Type B pancreatic cell (in vitro differentiated cells): ENCODE measurements around the gene PMPCB. TPM values are rescaled to one million over a fixed set of nuclear protein-coding genes. Genes with fewer than 3 reads are reported as not detected.
"Not testable (repeated sequence)": the region's sequence is repeated elsewhere in the genome, so short reads cannot be mapped to it uniquely, and the experiment has no call there.

Source experiments
- DNase-seq: peaks from one replicate; pipeline ENCODE4 v3.0.0; 2021; ENCODE audit warnings: mixed read lengths; ENCODE audit not compliant: unreplicated experiment; ENCODE audit errors: extremely low spot score
- H3K27ac Mint-ChIP-seq: 2 replicates; pipeline ENCODE4 v1.8.0; 2021; ENCODE audit warnings: mild to moderate bottlenecking, mixed read lengths
- H3K27me3 Mint-ChIP-seq: 2 replicates; pipeline ENCODE4 v1.8.0; 2021; ENCODE audit warnings: mixed read lengths
- H3K36me3 Mint-ChIP-seq: 2 replicates; pipeline ENCODE4 v1.8.0; 2021; ENCODE audit warnings: mixed read lengths
- H3K4me1 Mint-ChIP-seq: one replicate; pipeline ENCODE4 v1.8.0; 2021; ENCODE audit warnings: mixed read lengths; ENCODE audit not compliant: unreplicated experiment
- H3K4me3 Mint-ChIP-seq: 2 replicates; pipeline ENCODE4 v1.8.0; 2021; ENCODE audit warnings: mild to moderate bottlenecking, mixed read lengths
- H3K9me3 Mint-ChIP-seq: 2 replicates; pipeline ENCODE4 v1.8.0; 2021; ENCODE audit warnings: mixed read lengths
- total RNA-seq: library from RNA; stranded (reverse); gene quantifications from 2 replicates; pipeline ENCODE4 v1.2.1, GENCODE V29; 2021; ENCODE audit warnings: low replicate concordance
- TF ChIP-seq, protein P1 (sequence below): fragments of 200-600 bp; sonication (generic); conservative IDR thresholded peaks from 2 replicates; pipeline ENCODE4 v1.5.0; 2021; ENCODE audit warnings: antibody characterized with exemption, mild to moderate bottlenecking

Gene PMPCB
- total RNA-seq, 1 donor from 2014 or later = 72.0 TPM

DNA sequence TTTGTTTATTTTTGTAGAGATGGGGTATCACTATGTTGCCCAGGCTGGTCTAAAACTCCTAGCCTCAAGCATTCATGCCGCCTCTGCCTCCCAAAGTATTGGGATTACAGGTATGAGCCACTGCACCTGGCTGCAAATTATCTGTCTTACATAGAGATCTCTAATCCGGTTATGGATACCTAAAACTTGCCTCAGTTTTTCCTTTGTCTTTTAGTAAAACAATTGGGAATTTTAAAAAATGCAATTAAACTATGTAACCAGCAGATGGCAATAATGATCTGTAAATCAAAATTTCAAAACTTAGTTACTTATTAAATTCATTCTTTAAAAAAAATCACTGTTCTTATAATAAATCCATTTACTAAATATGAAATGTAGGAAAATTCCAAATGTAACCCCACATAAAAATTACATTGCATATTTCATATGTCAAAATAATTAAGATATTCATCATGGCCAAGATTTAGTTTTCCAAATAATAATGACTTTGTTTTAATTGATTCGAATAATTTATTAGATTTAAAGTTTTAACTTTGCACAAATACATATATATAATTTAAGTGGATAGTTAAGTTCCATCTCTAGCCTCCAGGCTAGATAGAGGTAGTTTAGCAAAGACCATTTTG is 14.3 kb upstream of the PMPCB start:
- H3K4me3 Mint-ChIP-seq, H3K36me3 Mint-ChIP-seq, H3K27ac Mint-ChIP-seq, DNase-seq, H3K9me3 Mint-ChIP-seq: not testable (repeated sequence)
- H3K27me3 Mint-ChIP-seq = peaks cover 48% of the 10 kb centered on the region
- peaks cover 12% of the 10 kb centered on the region for H3K4me1 Mint-ChIP-seq
- TF ChIP-seq, protein P1, sequence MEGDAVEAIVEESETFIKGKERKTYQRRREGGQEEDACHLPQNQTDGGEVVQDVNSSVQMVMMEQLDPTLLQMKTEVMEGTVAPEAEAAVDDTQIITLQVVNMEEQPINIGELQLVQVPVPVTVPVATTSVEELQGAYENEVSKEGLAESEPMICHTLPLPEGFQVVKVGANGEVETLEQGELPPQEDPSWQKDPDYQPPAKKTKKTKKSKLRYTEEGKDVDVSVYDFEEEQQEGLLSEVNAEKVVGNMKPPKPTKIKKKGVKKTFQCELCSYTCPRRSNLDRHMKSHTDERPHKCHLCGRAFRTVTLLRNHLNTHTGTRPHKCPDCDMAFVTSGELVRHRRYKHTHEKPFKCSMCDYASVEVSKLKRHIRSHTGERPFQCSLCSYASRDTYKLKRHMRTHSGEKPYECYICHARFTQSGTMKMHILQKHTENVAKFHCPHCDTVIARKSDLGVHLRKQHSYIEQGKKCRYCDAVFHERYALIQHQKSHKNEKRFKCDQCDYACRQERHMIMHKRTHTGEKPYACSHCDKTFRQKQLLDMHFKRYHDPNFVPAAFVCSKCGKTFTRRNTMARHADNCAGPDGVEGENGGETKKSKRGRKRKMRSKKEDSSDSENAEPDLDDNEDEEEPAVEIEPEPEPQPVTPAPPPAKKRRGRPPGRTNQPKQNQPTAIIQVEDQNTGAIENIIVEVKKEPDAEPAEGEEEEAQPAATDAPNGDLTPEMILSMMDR = peak; percentile 58

DNA sequence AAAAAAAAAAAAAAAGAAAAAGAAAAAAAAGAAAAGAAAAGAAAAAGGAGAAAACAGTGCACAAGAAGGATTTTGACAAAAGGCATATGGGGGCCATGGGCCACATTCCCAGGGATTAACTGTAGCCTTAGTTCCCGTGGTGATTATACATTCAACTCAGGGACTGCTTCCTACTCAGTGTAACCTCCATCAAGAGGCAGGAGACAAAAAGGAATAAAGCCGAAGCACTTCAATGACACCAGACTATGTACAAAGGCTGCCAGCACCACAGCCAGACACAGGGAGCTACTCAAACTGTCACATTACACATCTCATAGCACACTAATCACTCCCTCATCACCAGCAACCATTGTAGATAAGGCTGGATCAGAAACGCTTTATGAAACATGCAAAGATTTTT is 5.1 kb upstream of the PMPCB start:
- Mint-ChIP-seq H3K36me3 (no peaks in the 10 kb centered on the region), H3K27ac (no peak overlapping the region), H3K9me3 (no peaks in the 10 kb centered on the region), H3K4me1 (peaks cover 4% of the 10 kb centered on the region), H3K27me3 (peaks cover 34% of the 10 kb centered on the region), H3K4me3 (no peak overlapping the region)
- TF ChIP-seq, protein P1 = no peak
- no peak for DNase-seq

DNA sequence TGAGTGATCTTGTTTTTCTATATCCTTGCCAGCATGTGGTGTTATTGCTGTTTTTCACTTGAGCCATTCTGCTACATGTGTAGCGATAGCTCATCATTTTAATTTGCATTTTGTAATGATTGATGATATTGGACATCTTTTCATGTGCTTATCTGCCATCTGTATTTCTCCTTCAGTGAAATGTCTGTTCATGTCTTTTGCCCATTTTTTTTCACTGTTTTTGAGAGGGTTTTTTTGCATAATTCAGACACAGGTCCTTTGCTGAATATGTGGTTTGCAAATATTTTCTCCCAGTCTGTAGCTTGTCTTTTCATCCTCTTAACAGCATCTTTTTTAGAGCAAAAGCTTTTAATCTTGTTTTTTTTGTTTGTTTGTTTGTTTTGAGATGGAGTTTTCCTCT is 3.7 kb upstream of the PMPCB start:
- Mint-ChIP-seq H3K27me3 (peaks cover 31% of the 10 kb centered on the region), H3K9me3 (no peaks in the 10 kb centered on the region), H3K4me3 (no peak overlapping the region), H3K4me1 (peaks cover 10% of the 10 kb centered on the region), H3K27ac (no peak overlapping the region), H3K36me3 (no peaks in the 10 kb centered on the region)
- TF ChIP-seq, protein P1 = no peak
- DNase-seq = no peak

DNA sequence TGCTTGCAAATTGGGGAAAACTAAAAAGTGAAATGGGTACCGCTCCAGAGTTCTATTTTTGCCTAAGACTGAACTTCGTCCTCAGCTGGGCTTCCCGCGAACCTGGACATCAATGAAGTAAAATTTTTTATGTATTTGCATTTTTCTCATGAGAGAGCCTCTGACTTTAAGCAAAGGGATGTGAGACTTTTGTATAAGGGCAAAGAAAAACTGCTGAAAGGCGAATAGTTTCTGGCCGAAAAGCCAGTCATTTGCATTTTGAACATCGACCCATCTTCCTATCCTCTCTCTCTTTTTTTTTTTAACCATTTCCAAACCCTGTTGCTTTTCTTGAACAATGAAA is 573 bp downstream of the PMPCB start:
- peaks cover 14% of the 10 kb centered on the region for H3K4me1 Mint-ChIP-seq
- peak overlapping the region; percentile 82 for H3K27ac Mint-ChIP-seq
- H3K4me3 Mint-ChIP-seq = peak overlapping the region; percentile 89
- peaks cover 9% of the 10 kb centered on the region for H3K36me3 Mint-ChIP-seq
- no peaks in the 10 kb centered on the region for H3K9me3 Mint-ChIP-seq
- DNase-seq = no peak
- TF ChIP-seq, protein P1 = no peak
- peaks cover 3% of the 10 kb centered on the region for H3K27me3 Mint-ChIP-seq

DNA sequence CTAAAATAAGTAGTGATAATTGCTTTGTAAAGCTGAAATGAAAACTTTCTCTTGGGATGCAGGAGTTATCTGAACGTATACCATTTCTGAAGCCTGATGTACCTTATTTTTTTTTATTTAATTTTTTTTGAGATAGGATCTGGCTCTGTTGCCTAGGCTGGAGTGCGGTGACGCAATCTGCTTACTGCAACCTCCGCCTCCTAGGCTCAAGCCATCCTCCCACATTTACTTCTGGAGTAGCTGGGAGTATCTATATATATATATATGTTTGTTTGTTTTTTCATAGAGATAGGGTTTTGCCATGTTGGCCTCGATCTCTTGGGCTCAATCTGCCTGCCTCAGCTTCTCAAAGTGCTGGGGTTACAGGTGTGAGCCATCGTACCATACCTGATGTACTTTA is 2.4 kb downstream of the PMPCB start:
- Mint-ChIP-seq H3K27ac (no peak overlapping the region), H3K4me1 (peaks cover 14% of the 10 kb centered on the region), H3K4me3 (no peak overlapping the region), H3K36me3 (peaks cover 15% of the 10 kb centered on the region), H3K9me3 (no peaks in the 10 kb centered on the region), H3K27me3 (no peaks in the 10 kb centered on the region)
- no peak for DNase-seq
- TF ChIP-seq, protein P1 = no peak

DNA sequence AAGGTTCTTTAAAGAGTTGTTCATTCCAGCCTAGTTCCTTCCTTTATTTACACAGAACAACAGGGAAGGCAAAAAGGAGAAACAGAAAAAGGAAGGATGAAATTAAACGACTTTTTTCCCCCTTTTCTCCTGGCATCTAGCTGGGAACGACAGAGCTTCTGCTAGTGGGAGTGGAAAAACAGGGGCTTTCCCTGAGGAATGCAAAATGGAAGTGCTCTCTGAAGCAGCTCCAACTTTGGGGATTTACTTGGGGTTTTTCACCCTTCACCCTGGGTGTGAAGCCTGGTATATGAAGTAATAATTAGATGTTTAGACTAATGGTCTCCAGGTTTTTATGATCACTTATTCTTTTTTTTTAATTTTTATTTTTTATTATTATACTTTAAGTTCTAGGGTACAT is 4.2 kb downstream of the PMPCB start:
- TF ChIP-seq, protein P1 = no peak
- no peaks in the 10 kb centered on the region for H3K27me3 Mint-ChIP-seq
- no peak overlapping the region for H3K27ac Mint-ChIP-seq
- no peaks in the 10 kb centered on the region for H3K9me3 Mint-ChIP-seq
- peaks cover 14% of the 10 kb centered on the region for H3K4me1 Mint-ChIP-seq
- peaks cover 19% of the 10 kb centered on the region for H3K36me3 Mint-ChIP-seq
- no peak overlapping the region for H3K4me3 Mint-ChIP-seq
- DNase-seq = no peak
